PFSK-1 (cell line): ENCODE data around the gene TLE4.

ENCODE experiments used
- POLR2AphosphoS5 ChIP-seq: IDR thresholded peaks from 2 replicates; pipeline ENCODE4 v1.6.1; 2012; ENCODE audit warnings: low read depth, mild to moderate bottlenecking, control low read depth, low read length, moderate library complexity
- REST ChIP-seq, 2 experiments: IDR thresholded peaks; 2 replicates each; pipeline versions ENCODE4 v1.6.1 to v1.8.0; 2011 to 2012; ENCODE audit warnings: low read depth in 2 of 2, low read length in 2 of 2, control low read depth in 1 of 2, inconsistent platforms in 1 of 2, mild to moderate bottlenecking in 1 of 2, moderate library complexity in 1 of 2; ENCODE audit not compliant: insufficient read depth in 1 of 2

- TF ChIP-seq REST (IDR thresholded peaks at IDR 0.05; ENCODE audit: insufficient read depth in 1 of 2, low read depth in 2 of 2, low read length in 2 of 2), result no peak
- TF ChIP-seq POLR2AphosphoS5, result no peak
Observed at GRCh38 chr9:79757881-79758669, 186.3 kb downstream of the TLE4 start.
